Measurements from ENCODE around the gene SCT.

The SCT gene

DNA sequence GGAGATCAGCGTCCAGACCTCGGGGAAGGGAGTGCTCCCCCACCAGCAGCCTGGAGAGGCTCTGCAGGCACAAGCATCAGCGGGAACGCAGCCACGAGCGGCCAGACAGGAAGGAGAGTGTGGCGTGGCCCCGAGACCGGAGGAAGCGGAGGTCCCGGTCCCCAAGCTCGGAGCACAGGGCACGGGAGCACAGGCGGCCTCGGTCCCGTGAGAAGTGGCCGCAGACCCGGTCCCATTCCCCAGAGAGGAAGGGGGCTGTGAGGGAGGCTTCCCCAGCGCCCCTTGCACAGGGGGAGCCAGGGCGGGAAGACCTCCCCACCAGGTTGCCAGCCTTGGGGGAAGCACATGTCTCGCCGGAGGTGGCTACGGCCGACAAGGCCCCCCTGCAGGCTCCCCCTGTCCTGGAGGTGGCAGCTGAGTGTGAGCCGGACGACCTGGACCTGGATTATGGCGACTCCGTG lies 18.2 kb downstream of the SCT start:
- DNase-seq = no peak

DNA sequence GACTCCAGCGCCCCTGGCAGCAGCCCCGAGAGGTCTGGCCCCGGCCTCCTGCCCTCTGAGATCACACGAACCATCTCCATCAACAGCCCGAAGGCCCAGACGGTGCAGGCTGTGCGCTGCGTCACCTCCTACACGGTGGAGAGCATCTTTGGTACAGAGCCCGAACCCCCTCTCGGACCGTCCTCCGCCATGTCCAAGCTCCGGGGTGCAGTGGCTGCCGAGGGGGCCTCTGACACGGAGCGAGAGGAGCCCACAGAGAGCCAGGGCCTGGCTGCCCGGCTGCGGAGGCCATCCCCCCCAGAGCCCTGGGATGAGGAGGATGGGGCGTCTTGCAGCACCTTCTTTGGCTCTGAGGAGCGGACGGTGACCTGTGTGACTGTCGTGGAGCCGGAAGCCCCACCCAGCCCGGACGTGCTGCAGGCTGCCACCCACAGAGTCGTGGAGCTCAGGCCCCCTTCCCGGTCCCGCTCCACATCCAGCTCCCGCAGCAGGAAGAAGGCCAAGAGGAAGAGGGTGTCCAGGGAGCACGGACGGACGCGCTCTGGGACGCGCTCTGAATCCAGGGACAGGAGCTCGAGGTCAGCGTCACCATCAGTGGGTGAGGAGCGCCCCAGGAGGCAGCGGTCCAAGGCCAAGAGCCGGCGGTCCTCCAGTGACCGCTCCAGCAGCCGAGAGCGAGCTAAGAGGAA lies 18.9 kb downstream of the SCT start:
- DNase-seq = no peak

DNA sequence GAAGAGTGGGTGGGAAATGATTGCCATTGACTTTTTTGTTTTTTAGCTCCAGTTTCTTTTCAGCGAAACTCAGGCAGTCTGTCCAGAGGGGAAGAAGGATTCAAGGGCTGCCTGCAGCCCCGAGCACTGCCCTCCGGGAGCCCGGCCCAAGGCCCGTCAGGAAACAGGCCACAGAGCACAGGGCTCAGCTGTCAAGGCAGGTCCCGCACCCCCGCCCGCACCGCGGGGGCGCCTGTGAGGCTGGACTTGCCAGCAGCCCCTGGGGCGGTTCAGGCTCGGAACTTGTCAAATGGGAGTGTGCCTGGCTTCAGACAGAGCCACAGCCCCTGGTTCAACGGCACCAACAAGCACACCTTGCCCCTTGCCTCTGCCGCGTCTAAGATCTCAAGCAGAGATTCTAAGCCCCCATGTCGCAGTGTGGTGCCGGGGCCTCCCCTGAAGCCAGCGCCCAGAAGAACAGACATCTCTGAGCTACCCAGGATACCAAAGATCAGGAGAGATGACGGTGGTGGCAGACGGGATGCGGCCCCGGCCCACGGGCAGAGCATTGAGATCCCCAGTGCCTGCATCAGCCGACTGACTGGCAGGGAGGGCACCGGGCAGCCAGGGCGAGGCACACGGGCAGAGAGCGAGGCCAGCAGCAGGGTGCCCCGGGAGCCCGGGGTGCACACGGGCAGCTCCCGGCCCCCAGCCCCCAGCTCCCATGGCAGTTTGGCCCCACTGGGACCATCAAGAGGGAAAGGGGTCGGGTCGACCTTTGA lies 19.8 kb downstream of the SCT start:
- no peak for DNase-seq

DNA sequence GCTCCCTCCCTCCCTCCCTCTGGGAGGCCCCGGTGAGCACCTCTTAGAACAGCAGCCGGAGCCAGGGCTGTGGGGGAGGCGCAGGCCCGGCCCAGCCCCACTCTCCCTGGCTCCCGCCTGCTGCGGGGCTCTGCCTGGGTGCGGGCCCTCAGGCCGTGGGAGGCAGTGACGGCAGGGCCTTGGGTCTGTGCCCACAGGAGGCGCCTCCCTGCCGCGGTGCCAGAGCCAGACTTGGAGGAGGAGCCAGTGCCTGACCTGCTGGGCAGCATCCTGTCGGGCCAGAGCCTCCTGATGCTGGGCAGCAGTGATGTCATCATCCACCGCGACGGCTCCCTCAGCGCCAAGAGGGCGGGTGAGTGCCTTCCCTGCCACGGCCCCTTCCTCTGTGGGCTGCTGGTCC lies 20.7 kb downstream of the SCT start:
- DNase-seq = no peak

DNA sequence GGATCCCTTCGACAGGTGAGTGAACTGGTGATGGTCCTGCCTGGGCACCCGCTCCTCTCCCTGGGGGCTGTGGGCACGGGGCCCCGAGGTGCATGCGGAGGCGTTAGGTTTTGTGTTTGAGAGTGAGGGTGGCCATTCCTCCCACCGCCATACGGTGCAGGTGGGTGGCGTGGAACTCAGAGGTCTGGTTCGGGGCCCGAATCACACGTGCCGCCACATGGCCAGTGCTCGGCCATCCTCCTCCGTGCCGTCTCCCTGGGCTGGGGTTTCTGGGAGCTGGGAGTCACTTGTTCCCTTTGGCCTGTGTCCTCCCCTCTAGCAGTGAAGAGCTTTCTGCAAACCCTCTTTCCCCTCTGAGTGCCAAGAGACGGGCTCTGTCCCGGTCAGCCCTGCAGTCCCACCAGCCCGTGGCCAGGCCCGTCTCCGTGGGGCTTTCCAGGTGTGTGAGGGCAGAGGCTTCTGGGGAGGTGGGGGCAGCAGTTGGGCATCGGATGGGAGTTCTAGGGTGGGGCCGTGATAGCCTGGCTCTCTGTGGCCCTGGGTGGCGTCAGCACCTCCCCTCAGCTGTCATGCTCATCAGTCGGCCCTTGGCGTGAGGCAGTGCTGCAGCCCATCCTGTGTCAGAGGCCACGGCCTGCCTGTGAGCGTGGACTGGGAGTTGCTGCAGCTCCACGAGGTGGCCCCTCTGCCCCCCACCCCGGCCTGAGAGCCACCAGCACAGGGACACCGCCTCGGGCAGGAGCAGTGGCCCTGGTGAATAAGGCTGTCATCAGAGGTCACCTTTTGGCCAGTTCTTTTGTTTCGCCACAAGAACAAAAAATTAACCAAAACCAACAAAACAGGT lies 21.5 kb downstream of the SCT start:
- no peak for DNase-seq

DNA sequence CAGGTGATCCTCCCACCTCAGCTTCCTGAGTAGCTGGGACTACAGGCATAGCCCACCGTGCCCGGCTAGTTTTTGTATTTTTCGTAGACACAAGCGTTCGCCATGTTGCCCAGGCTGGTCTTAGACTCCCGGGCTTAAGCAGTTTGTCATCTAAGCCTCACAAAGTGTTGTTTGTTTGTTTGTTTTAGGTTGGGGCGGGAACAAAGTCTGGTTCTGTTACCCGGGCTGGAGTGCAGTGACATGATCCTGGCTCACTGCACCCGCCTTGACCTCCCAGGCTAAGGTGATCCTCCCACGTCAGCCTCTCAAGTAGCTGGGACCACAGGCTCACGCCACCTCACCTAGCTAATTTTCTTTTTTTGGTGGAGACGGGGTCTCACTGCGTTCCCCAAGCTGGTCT lies 23.8 kb downstream of the SCT start:
- no peak for DNase-seq

DNA sequence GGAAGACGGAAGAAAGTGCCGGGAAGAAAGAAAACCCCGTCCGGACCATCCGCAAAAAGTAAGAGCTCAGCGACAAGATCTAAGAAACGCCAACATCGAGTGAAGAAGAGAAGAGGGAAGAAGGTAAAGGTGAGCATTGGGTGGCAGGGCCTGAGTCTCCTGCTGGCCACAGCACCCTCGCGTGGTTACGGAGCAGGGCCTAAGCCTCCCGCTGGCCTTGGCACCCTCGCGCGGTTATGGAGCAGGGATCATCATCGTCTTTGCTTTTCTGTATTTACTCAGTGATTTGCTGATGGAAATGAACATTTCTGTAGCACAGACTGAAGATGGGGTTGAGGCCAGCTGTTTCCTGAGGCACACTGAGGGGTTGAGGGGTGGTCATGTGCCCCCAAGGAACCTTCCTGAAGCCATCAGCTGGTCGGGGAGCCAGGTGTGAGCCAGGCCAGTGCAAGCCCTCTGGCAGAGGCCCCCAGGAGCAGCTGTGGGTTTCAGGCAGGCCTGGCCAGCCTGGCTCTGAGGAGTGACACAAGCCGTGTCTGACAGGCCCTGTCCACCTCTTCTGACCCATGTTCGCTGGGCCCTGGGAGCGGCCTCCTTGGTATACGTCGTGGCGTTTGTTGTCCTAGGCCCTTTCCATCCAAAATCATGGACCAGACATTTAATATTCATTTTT lies 25.3 kb downstream of the SCT start:
- no peak for DNase-seq

DNA sequence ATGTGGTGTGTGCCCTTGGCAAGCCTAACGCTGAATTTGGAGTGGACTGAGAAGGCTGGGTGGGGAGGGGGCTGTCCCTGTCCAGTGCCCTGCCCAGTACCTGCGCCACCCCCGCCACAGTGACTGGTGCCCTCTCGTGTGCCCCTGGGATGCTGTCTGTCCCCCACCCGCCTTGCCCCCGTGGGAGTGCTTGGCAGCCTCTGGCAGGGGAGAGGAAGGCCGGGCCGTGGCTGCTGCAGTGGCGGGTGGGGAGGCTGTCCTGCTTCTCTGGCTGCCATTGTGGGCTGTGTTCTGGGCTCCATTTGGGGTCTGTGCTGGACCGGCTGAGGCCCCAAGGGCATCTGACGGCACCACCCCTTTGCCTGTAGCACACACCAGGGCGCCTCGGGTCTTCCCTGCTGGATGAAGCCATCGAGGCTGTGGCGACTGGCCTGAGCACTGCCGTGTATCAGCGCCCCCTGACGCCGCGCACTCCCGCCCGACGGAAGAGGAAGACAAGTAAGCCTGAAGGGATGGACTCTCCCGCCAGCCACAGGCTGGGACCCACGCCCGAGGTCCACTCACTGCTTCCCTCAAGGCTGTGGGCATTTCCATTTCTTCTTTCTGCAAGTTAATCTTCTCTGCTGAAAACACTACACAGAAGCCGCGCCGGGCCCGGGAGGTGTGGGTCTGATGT lies 28.8 kb downstream of the SCT start:
- no peak for DNase-seq

DNA sequence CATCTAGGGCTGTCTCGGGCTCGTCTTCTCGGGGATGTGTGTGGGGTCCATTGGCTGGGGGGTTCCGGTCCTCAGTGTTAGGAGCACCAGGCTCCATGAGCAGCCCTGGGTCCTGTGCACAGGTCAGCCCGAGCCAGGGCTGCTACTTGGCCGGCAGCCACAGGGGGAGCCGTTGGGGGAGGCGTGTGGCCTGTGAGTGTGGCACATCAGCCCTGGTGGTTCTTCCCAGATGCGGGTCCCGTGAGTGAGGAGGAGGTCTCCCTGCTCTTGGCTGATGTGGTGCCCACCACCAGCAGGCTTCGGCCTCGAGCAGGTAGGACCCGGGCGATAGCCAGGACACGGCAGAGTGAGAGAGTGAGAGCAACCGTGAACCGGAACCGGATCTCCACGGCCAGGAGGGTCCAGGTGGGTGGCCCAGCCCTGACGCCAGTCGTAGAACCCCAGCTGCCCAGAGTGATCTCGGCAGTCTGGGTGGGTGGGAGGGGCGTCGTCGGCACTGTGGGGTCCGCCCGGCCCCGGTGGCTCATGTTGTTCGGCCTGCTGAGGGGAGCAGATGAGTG lies 29.7 kb downstream of the SCT start:
- DNase-seq = no peak

DNA sequence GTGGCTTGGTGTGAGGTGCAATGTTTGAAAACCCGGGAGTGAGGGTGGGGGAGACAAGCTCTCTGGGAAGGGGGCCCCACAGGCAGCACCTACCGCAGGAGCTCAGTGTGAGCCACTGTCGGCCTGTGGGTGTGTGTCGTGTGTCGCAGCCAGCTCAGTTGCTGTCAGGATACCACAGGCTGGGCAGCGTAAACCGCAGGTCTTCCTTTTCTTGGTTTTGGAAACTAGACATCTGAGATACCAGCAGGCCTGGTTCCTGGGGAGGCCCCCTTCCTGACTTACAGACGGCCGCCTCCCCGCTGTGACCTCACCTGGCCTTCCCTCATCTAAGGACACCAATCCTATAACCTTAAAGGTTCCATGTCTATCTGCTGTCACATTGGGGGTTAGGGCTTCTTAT lies 30.6 kb downstream of the SCT start:
- no peak for DNase-seq

DNA sequence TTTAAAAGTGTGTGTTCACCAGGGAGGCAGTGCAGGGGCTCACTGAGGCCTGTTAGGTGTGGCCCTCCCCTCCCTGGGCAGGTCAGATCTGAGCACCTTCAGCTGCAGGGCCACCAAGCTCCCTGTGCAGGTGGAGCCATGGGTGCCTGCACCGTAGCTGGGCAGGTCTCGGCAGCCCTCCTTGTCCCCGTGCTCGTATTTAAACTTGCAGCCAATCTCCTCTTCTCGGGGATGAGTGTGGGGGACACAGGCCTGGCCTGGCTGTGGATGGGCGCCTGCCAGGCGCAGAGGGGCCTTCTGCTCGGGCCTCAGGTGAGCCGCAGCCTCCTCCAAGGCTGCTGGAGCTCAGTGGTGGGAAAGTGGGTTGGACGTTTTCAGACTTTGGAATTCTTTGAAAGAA lies 31.6 kb downstream of the SCT start:
- no peak for DNase-seq

DNA sequence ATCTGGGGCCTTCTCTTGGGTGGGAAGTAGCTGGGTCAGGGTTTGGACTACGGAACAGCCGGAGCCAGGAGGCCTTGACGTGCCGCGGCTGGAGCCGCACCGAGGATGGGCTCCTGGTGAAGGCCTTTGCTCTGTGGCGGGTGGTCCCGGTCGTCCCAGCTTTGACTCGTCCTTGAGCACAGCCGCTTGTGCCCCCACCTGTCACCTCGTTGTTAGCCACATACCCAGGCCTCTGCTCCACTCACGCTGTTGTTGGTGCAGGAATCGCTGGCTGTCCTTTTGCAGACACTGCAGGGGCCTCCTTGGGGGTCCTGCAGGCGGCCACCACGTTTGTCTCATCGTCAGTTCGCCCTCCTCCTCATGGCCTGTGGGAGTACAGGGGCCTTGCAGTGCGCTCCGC lies 33.6 kb downstream of the SCT start:
- no peak for DNase-seq

DNA sequence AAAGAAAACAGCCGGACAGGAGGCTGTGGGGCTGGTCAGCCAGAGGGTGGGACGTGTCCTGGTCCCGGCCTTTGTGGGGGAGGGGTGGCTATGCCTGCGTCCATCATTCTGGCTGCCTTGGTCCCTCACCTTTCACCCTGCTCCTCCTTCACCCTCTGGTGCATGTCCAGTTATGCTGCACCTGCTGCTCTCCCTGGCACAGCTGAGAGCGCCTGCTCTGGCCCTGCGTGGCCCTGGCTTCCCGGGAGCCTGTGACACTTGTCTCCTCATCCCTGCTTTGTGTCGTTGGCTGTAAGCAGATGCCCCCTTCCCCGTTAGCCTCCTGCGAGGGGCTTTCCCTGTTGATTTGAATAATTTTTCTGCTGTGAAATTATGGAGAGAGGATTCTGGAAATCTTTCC lies 34.1 kb downstream of the SCT start:
- DNase-seq = no peak

DNA sequence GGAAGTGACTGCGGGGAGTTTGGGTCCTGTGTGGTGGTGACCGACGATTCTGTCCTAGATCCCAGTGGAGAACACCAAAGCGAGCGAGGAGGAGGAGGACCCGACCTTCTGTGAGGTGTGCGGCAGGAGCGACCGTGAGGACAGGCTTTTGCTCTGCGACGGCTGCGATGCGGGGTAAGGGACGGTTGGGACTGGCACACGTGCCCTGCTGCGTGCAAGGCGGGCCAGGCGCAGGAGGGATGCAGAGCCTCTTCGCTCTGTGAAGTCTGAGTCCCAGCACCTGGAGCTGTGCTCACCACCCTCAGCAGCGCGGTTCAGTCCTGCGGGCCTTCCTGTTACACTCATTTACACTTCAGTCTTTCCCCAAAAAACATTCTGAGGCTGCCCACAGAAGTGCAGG lies 34.5 kb downstream of the SCT start:
- no peak for DNase-seq

DNA sequence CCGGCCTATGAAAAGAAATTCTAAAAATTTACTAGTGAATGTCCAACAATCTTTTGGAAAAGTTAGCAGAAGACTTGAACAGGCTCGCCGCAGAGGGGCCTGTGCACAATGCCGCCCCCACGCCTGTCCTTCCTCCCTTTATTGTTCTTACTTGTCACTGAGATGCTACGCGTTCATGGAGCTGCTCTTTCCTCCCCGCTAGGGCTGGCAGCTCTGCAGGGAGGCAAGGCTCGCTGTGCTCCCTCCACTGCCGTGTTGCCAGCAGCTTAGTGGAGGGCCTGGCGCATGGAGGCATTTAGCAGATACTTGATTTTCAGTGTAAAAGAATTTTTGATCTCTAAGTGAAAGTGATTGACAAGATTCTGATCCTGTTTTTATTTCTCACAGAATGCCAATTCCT lies 36.0 kb downstream of the SCT start:
- DNase-seq = no peak

DNA sequence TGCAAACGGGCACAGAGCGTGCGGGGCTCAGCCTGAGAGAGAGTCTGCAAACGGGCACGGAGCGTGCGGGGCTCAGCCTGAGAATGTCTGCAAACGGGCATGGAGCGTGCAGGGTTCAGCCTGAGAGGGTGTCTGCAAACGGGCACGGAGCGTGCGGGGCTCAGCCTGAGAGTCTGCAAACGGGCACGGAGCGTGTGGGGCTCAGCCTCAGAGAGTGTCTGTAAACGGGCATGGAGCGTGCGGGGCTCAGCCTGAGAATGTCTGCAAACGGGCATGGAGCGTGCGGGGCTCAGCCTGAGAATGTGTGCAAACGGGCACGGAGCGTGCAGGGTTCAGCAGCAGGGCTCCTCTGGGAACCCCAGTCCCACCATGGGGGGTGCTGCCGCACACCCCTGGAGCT lies 37.2 kb downstream of the SCT start:
- DNase-seq = no peak

DNA sequence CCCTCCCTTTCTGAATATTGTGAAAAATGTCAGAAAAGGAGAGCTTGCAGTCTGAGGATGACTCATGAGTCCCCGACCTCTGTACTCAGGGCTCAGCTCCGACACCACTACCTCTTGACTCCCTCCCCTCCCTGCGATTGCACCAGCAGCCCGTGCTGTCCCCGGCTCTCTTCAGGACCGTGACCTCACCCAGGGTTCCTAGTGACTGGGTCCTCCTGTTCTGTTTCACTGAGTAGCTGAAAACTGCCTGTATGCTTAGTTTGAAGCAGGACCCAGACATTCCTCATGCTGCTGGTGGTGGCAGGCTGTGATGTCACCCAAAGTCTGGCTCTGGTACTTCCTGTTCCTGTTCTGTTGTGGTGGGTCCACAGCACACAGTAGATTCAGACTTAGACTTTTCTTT lies 39.0 kb downstream of the SCT start:
- no peak for DNase-seq

DNA sequence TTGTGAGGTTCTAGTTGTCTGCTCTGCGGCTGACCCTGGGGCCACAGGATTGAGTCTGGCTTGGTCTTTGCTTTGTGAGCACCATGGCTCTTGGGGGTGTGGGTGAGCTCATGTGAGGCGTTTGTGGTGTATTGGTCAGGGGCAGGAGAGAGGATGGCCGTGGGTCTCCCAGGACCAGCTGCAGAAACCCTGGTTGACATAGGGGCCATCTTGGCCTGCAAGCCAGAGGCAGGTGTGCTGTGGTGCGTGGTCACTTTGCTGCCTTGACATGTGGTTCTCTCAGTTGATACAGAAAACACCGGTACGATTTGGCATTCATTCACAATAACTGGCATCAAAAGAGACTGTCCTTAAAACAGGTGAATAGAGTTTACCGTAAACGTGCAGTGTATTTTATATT lies 39.4 kb downstream of the SCT start:
- DNase-seq = no peak

DNA sequence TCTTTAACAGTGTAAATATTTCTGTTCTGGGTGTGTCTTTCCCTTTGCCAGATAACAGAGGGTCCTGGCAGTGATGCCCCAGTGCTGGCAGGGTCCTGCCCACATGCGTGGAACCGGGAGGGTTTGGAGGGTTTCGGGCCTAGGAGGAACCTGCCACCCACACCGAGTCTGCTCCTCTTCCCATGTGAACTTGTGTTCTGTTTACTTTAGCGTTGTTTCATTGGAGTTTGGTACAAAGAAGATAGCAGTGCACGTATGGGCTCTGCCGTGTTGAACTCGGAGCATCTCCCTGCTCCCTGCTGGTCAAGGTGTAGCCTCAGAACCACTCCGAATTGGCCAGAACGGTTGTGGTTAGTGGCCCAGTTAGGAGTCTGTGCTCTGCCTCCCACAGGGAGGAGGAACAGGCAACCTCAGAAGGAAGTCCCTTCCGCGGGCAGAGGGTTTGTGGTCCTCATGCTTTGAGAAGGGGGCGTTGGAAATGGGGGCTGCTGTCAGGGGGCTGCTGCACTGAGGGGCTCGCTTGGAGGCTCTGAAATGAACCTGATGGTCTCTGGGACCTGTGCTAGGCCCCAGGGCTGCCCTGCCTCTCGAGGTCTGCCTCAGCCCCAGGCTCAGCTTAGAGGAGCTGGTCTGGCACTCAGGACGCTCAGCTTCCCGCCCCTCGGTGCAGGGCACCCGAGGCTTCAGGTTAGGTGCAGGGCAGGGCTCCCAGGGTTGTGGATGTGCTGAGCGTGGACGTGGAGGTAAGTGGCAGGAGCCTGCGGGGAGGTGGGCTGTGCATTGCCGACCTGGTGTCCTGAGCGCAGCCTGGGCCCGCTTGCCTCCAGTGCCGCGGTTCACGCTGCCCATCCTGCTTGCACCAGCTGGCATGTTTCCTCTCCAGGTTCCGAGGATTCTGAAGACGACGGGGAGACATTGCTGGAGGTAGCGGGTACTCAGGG lies 40.3 kb downstream of the SCT start:
- no peak for DNase-seq

DNA sequence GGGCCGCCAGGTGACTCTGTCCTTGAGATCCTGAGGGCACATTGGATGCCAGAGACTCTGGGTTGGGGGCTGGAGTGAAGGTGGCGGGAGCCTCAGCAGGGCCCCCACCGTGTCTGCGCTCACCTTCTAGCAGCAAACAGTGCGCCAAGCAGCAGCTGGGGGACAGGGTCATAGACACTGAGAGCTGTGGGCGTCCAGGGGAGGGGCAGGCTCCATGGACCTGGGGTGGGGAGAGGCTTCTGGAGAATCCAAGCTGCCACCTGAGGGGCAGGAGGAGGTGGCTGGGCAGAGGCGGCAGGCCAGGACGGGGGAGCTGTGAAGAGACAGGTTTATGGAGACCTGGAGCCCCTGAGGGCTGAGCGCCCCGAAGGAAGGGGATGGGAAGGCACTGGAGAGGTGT lies 42.7 kb downstream of the SCT start:
- DNase-seq = no peak

DNA sequence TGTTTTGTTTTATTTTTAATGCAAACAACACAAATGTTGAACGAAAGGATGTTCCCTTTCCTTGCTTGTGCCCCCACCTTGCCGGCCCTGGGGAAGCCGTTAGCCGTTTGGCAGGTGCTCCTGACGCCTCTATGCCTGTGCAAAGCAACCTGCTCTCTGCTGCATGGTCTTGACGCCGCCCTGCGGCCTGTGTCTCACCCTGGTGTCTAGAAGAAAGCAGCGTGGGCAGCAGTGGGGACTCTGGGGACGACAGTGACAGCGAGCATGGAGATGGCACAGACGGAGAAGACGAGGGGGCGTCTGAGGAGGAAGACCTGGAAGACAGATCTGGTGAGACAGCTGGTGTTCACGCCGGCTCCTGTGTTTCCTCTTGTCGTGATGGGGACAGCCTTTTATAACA lies 45.2 kb downstream of the SCT start:
- no peak for DNase-seq
